ENCODE results near the gene CASQ1.

The CASQ1 gene

GRCh38 chr1:160224606-160225005 is 34.2 kb downstream of the CASQ1 start:
- H3K27me3 ChIP-seq (ENCODE audit: low read depth, low read length) = no peaks in the 10 kb centered on the region
- H3K4me1 ChIP-seq (ENCODE audit: low read length) = peaks cover 7% of the 10 kb centered on the region; the same call in 1 of the 2 replicates
- TF ChIP-seq CTCF (IDR thresholded peaks at IDR 0.05; ENCODE audit: low read depth, low read length) = no peak
- no peak for TF ChIP-seq EZH2phosphoT487 (IDR thresholded peaks at IDR 0.05; ENCODE audit: low read depth)
- no peaks in the 10 kb centered on the region for H3K9me3 ChIP-seq (ENCODE audit: insufficient read depth, low read length)
- H3K4me2 ChIP-seq (ENCODE audit: low read length) = no peak overlapping the region
- H3K36me3 ChIP-seq (replicated peaks; ENCODE audit: low read depth, low read length) = peaks cover 92% of the 10 kb centered on the region
- no peak overlapping the region for H3K9ac ChIP-seq (ENCODE audit: low read length)
- H3K79me2 ChIP-seq (ENCODE audit: low read length) = no peaks in the 10 kb centered on the region
- H2AFZ ChIP-seq (ENCODE audit: low read depth, low read length) = no peak overlapping the region
- no peak overlapping the region for H3K4me3 ChIP-seq (ENCODE audit: low read length)
- no peak overlapping the region for H3K27ac ChIP-seq (ENCODE audit: low read length)
- peaks cover 3% of the 10 kb centered on the region; the same call in 1 of the 2 replicates for H4K20me1 ChIP-seq (ENCODE audit: insufficient read depth, low read length)

- Histone ChIP-seq H3K27ac (ENCODE audit: low read length) (no peak overlapping the region), H3K36me3 (replicated peaks; ENCODE audit: low read depth, low read length) (peaks cover 90% of the 10 kb centered on the region), H2AFZ (ENCODE audit: low read depth, low read length) (no peak overlapping the region), H3K4me2 (ENCODE audit: low read length) (no peak overlapping the region), H3K9ac (ENCODE audit: low read length) (no peak overlapping the region), H3K4me3 (ENCODE audit: low read length) (no peak overlapping the region), H3K79me2 (ENCODE audit: low read length) (no peaks in the 10 kb centered on the region), H3K4me1 (ENCODE audit: low read length) (peaks cover 7% of the 10 kb centered on the region; the same call in 1 of the 2 replicates), H3K27me3 (ENCODE audit: low read depth, low read length) (no peaks in the 10 kb centered on the region), H4K20me1 (ENCODE audit: insufficient read depth, low read length) (peaks cover 3% of the 10 kb centered on the region; the same call in 1 of the 2 replicates), H3K9me3 (ENCODE audit: insufficient read depth, low read length) (no peaks in the 10 kb centered on the region)
- TF ChIP-seq EZH2phosphoT487 (IDR thresholded peaks at IDR 0.05; ENCODE audit: low read depth) = no peak
- no peak for TF ChIP-seq CTCF (IDR thresholded peaks at IDR 0.05; ENCODE audit: low read depth, low read length)
Measured at GRCh38 chr1:160225345-160225744, 35.0 kb downstream of the CASQ1 start.

DNA sequence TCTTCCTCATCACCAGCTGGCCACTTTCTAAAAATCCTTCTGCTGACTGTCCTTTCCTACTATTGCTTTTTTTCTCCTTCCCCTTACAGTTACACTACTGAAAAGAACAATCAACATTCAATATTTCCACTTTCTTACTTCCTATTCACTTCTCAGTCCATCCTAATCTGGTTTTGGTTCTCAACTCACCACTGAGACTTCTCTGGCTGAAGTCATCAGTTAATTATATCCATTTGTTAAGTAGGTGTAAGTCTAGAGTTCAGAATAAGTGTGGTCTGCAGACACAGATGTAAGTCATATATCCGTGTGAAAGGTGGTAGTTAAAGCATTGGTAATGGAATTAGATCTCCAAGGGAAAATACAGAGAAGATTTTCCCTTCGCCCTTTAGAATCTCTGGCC is 36.2 kb downstream of the CASQ1 start:
- Histone ChIP-seq H2AFZ (ENCODE audit: low read depth, low read length) (no peak overlapping the region), H3K9ac (ENCODE audit: low read length) (no peak overlapping the region), H3K4me3 (ENCODE audit: low read length) (no peak overlapping the region), H3K27me3 (ENCODE audit: low read depth, low read length) (no peaks in the 10 kb centered on the region), H4K20me1 (ENCODE audit: insufficient read depth, low read length) (peaks cover 3% of the 10 kb centered on the region; the same call in 1 of the 2 replicates), H3K79me2 (ENCODE audit: low read length) (no peaks in the 10 kb centered on the region), H3K9me3 (ENCODE audit: insufficient read depth, low read length) (no peaks in the 10 kb centered on the region), H3K4me2 (ENCODE audit: low read length) (no peak overlapping the region), H3K36me3 (replicated peaks; ENCODE audit: low read depth, low read length) (peaks cover 89% of the 10 kb centered on the region), H3K4me1 (ENCODE audit: low read length) (peaks cover 7% of the 10 kb centered on the region; the same call in 1 of the 2 replicates), H3K27ac (ENCODE audit: low read length) (no peak overlapping the region)
- no peak for TF ChIP-seq EZH2phosphoT487 (IDR thresholded peaks at IDR 0.05; ENCODE audit: low read depth)
- TF ChIP-seq CTCF (IDR thresholded peaks at IDR 0.05; ENCODE audit: low read depth, low read length) = no peak

DNA sequence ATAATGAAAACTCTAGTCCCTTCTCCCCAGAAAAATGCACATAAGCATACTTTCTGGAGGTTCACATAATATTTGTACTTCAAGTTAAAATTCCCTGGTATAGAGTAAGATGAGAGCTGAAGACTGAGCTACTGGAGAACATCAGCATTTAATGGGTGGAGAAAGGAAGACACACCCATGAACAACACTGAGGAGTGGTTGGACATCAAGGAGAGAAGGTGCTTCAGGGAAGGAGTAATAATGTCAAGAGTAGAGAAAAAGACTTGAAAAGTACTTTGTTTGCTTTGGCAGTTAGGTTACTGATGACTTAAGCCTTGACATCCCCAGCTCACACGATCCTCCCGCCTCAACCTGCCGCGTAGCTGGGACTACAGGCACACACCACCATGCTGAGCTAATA is 36.7 kb downstream of the CASQ1 start:
- Histone ChIP-seq H2AFZ (ENCODE audit: low read depth, low read length) (no peak overlapping the region), H3K4me3 (ENCODE audit: low read length) (no peak overlapping the region), H3K4me2 (ENCODE audit: low read length) (no peak overlapping the region), H3K9ac (ENCODE audit: low read length) (no peak overlapping the region), H3K36me3 (replicated peaks; ENCODE audit: low read depth, low read length) (peaks cover 85% of the 10 kb centered on the region), H3K4me1 (ENCODE audit: low read length) (peaks cover 7% of the 10 kb centered on the region; the same call in 1 of the 2 replicates), H3K9me3 (ENCODE audit: insufficient read depth, low read length) (no peaks in the 10 kb centered on the region), H4K20me1 (ENCODE audit: insufficient read depth, low read length) (peaks cover 3% of the 10 kb centered on the region; the same call in 1 of the 2 replicates), H3K79me2 (ENCODE audit: low read length) (no peaks in the 10 kb centered on the region), H3K27me3 (ENCODE audit: low read depth, low read length) (no peaks in the 10 kb centered on the region), H3K27ac (ENCODE audit: low read length) (no peak overlapping the region)
- TF ChIP-seq CTCF (IDR thresholded peaks at IDR 0.05; ENCODE audit: low read depth, low read length) = no peak
- no peak for TF ChIP-seq EZH2phosphoT487 (IDR thresholded peaks at IDR 0.05; ENCODE audit: low read depth)
